Panc1 (cell line): ENCODE results near the gene TANC1. TPM values are rescaled to one million over a fixed set of nuclear protein-coding genes. Genes with fewer than 3 reads are reported as not detected.

Experiments
- ATAC-seq: fragments of 200-7000 bp; cut with Tn5 transposase; 2 replicates; pipeline ENCODE4 v1.9.1; 2020; ENCODE audit warnings: mild to moderate bottlenecking, moderate library complexity
- BruUV-seq: library from RNA; stranded (reverse); fragments of 400-500 nt; replicated peaks from 2 replicates; lab custom pipeline; 2021; lab: Mats Ljungman, UMichigan
- CTCF ChIA-PET: fragments of 300-600 bp; sonication (Branson Sonifier 250); formaldehyde crosslinking; loops from one replicate; lab custom pipeline; 2022; ENCODE audit warnings: antibody characterized with exemption; lab: Charles Lee
- POLR2A ChIA-PET: fragments of 300-600 bp; sonication (Branson Sonifier 250); formaldehyde crosslinking; loops from one replicate; lab custom pipeline; 2022; ENCODE audit warnings: antibody characterized with exemption; lab: Charles Lee
- DNase-seq: peaks from one replicate; pipeline ENCODE4 v3.0.0-alpha.2; 2010; ENCODE audit warnings: low read depth, low spot score
- H3K27ac ChIP-seq: 2 replicates; pipeline ENCODE4 v1.5.1; 2011; ENCODE audit warnings: mild to moderate bottlenecking, low read length, inconsistent platforms
- H3K27me3 ChIP-seq: fragments of 200-500 bp; sonication (Bioruptor generic); 2 replicates; pipeline ENCODE4 v1.6.0; 2014; ENCODE audit warnings: low read length, inconsistent platforms; ENCODE audit not compliant: control insufficient read depth, insufficient read depth
- H3K36me3 ChIP-seq: fragments of 200-500 bp; sonication (Bioruptor generic); 2 replicates; pipeline ENCODE4 v1.5.1; 2014; ENCODE audit warnings: inconsistent platforms, mild to moderate bottlenecking, low read length, moderate library complexity; ENCODE audit not compliant: control insufficient read depth, insufficient read depth
- H3K4me1 ChIP-seq: 2 replicates; pipeline ENCODE4 v1.5.1; 2011; ENCODE audit warnings: inconsistent platforms, mild to moderate bottlenecking, low read length, moderate library complexity; ENCODE audit not compliant: control insufficient read depth, insufficient read depth
- H3K4me3 ChIP-seq, 2 experiments: 2 replicates each; pipeline ENCODE4 v1.5.1; 2011 to 2012; ENCODE audit warnings: low read depth in 2 of 2, low read length in 2 of 2, mild to moderate bottlenecking in 2 of 2, inconsistent platforms in 1 of 2, moderate library complexity in 1 of 2
- H3K9me3 ChIP-seq: fragments of 200-500 bp; sonication (Bioruptor generic); 2 replicates; pipeline ENCODE4 v1.5.1; 2014; ENCODE audit warnings: low read depth, mild to moderate bottlenecking, inconsistent platforms, low read length, moderate library complexity; ENCODE audit not compliant: control insufficient read depth, insufficient read depth
- POLR2AphosphoS5 ChIP-seq: IDR thresholded peaks from 2 replicates; pipeline ENCODE4 v1.6.1; 2012; ENCODE audit warnings: mild to moderate bottlenecking, low read depth, low read length, moderate library complexity
- REST ChIP-seq, 2 experiments: IDR thresholded peaks; 2 replicates each; pipeline ENCODE4 v1.6.1; 2011 to 2012; ENCODE audit warnings: low read depth in 2 of 2, control low read depth in 1 of 2, low read length in 1 of 2, mild to moderate bottlenecking in 1 of 2, moderate library complexity in 1 of 2; ENCODE audit not compliant: insufficient read depth in 1 of 2
- SIN3A ChIP-seq: IDR thresholded peaks from 2 replicates; pipeline ENCODE4 v1.6.1; 2012; ENCODE audit warnings: low read depth, mild to moderate bottlenecking, low read length, moderate library complexity, borderline replicate concordance; ENCODE audit not compliant: insufficient read depth
- TCF7L2 ChIP-seq: IDR thresholded peaks from 2 replicates; pipeline ENCODE4 v1.6.1; 2011; ENCODE audit warnings: mild to moderate bottlenecking, low read depth, low read length, inconsistent platforms
- in situ Hi-C: cut with HindIII; loops from 2 replicates; pipeline ENCODE4 v1.10.0; 2016; ENCODE audit warnings: low sequenced_read_pairs, low pct_unique_long_range_greater_than_20kb
- intact Hi-C: fragments of 100-400 bp; cut with micrococcal nuclease; formaldehyde crosslinking; loops from one replicate; pipeline ENCODE4 v1.10.0; 2022; ENCODE audit not compliant: unreplicated experiment
- total RNA-seq: library from RNA; stranded (reverse); gene quantifications from one replicate; pipeline ENCODE4 v1.2.1, GENCODE V29; 2021; ENCODE audit not compliant: unreplicated experiment
- TF ChIP-seq, protein P1 (sequence below): fragments of 450-650 bp; IDR thresholded peaks from 2 replicates; pipeline ENCODE4 v1.5.1; 2017; ENCODE audit warnings: mild to moderate bottlenecking

TANC1 gene
- total RNA-seq, 1 experiment from 2014 or later, result 44.3 TPM

GRCh38 chr2:158953926-158954763 is 14.3 kb upstream of the TANC1 start:
- peaks cover 14% of the 10 kb centered on the region for H3K4me1 ChIP-seq
- ChIA-PET POLR2A (interaction anchor here (0.6 to 0.7 kb wide), 3 partner anchors 18 to 130 kb away, joined by 3 read pairs; no protein-coding TSS in a partner anchor), CTCF (interaction anchor here (0.5 to 1.0 kb wide), 3 partner anchors 15 to 1150 kb away, joined by 3 to 4 read pairs (median 4); partner anchors contain the start of gene TANC1)
- BruUV-seq, result no TSS peak
- H3K36me3 ChIP-seq, result no peaks in the 10 kb centered on the region
- in situ Hi-C loops, result no loop called here
- H3K27ac ChIP-seq, result peak overlapping the region; percentile 36
- H3K27me3 ChIP-seq, result no peaks in the 10 kb centered on the region
- DNase-seq, result no peak
- H3K4me3 ChIP-seq, result no peak overlapping the region; a peak in 1 of 4 replicates
- intact Hi-C loops, result no loop called here
- TF ChIP-seq, protein P1, sequence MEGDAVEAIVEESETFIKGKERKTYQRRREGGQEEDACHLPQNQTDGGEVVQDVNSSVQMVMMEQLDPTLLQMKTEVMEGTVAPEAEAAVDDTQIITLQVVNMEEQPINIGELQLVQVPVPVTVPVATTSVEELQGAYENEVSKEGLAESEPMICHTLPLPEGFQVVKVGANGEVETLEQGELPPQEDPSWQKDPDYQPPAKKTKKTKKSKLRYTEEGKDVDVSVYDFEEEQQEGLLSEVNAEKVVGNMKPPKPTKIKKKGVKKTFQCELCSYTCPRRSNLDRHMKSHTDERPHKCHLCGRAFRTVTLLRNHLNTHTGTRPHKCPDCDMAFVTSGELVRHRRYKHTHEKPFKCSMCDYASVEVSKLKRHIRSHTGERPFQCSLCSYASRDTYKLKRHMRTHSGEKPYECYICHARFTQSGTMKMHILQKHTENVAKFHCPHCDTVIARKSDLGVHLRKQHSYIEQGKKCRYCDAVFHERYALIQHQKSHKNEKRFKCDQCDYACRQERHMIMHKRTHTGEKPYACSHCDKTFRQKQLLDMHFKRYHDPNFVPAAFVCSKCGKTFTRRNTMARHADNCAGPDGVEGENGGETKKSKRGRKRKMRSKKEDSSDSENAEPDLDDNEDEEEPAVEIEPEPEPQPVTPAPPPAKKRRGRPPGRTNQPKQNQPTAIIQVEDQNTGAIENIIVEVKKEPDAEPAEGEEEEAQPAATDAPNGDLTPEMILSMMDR, result no peak
- TF ChIP-seq TCF7L2 (peak; percentile 78), POLR2AphosphoS5 (no peak), REST (IDR thresholded peaks at IDR 0.05; ENCODE audit: insufficient read depth in 1 of 2, low read depth in 2 of 2, low read length in 1 of 2) (no peak)
- no peaks in the 10 kb centered on the region for H3K9me3 ChIP-seq
- ATAC-seq, result peak; percentile 94

- DNase-seq, result no peak
- Histone ChIP-seq H3K4me3 (no peak overlapping the region), H3K4me1 (peaks cover 14% of the 10 kb centered on the region), H3K27ac (no peak overlapping the region), H3K36me3 (no peaks in the 10 kb centered on the region), H3K9me3 (no peaks in the 10 kb centered on the region), H3K27me3 (no peaks in the 10 kb centered on the region)
- intact Hi-C loops (no loop called here), in situ Hi-C loops (no loop called here)
- ChIA-PET CTCF (no interaction called here), POLR2A (interaction anchor here (0.6 kb wide), 1 partner anchor 1237 kb away, joined by 3 read pairs; no protein-coding TSS in a partner anchor)
- TF ChIP-seq REST (IDR thresholded peaks at IDR 0.05; ENCODE audit: insufficient read depth in 1 of 2, low read depth in 2 of 2, low read length in 1 of 2) (no peak), TCF7L2 (no peak), POLR2AphosphoS5 (no peak), SIN3A (no peak)
- TF ChIP-seq, protein P1, result no peak
- BruUV-seq, result no TSS peak
- ATAC-seq, result no peak
These were observed 12.5 kb upstream of the TANC1 start for GRCh38 chr2:158955842-158956365.
